GM19238 (cell line): ENCODE measurements around the gene AVEN.

ENCODE experiments used
- DNase-seq: peaks from one replicate; pipeline ENCODE4 v3.0.0; 2011; ENCODE audit warnings: low spot score; ENCODE audit not compliant: insufficient read length

AVEN gene

DNA sequence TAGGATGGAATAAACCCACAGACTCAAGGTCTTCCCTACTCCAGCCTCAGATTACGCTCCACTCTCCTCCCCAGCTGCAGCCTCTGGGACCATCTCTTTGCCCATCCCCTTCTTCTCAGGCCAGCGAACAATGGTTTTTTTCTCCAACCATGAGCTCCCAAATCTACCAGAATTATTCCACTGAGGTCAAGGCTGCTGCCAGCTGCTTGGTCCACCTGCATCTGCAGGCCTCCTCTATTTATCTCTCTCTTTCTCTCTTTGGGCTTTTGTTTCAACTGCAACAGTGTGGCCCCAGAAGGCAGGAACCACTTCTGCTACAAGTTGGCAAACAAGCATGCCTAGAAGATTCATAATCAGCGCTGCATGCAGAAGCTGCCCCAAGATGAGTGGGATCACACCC, 51.6 kb downstream of the AVEN start:
- DNase-seq = no peak

DNA sequence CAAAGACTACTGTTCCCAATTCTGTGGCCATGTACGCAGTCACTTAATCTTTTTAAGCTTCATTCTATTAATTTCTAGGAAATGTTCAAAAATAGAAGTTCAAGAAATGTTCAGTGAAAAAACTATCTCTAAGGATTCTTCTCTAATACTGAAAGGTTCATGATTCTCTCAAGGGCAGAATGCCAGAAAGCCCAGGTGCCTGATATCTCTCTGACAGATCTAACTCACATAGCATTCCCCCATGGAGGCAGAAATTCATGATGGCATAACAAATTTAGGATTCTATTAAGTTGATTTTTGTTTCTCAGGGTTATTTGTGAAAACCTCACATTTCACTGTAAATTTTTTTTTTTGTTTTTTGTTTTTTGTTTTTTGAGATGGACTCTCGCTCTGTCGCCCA, 53.3 kb downstream of the AVEN start:
- DNase-seq = no peak

DNA sequence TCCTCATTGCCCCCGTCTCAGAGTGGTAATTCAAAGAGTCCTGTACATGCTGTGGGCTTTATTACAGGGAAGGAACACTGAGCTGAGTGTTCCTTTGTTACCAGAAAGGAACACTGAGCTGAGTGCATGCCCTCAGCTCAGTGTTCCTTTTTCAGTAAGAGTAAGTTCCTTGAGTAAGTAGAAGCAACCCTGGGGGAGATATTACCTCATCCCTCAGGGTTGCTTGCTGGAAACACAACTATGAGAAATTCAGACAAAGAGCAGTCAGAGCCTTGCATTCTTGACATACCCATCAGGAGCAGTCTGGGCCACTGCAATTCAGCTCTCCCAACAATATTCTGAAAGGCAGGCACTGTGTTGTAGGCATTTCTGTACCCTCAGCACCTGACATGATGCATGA, 53.7 kb downstream of the AVEN start:
- no peak for DNase-seq

DNA sequence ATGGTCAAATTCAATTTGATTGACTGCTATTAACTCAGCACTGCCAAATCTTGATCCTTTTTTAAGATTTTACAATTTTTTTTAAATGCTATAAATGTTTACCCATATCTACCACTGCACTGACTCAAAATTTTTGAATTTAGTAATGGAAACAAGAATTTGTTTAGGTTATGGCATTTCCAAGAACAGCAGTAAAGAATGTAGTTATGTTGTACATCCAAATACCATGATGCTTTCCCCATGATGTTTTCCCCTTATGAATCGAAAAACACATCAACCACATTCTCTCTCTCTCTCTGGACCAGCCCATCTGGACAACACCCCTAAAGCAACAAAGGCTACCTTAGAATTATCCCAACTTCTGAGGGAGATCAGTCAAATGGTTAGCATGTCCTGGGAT, 56.5 kb downstream of the AVEN start:
- DNase-seq = no peak

DNA sequence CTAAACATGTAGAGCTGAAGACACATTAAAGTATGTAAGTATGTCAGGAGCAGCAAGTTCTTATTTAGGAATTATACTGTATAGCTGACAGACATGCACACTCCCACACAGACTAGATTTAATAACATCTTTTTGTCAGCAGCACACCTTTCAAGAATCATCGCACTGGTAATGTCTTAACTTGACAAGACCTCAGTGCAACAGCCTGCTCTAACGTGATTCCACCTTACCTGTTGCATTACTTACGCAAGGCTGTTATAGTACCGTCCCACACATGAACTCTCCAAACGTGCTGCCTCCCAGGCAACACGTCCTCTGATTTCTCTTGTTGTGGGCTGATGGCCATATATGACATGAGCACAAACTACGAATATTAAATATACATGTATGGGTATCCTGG, 58.8 kb downstream of the AVEN start:
- no peak for DNase-seq

DNA sequence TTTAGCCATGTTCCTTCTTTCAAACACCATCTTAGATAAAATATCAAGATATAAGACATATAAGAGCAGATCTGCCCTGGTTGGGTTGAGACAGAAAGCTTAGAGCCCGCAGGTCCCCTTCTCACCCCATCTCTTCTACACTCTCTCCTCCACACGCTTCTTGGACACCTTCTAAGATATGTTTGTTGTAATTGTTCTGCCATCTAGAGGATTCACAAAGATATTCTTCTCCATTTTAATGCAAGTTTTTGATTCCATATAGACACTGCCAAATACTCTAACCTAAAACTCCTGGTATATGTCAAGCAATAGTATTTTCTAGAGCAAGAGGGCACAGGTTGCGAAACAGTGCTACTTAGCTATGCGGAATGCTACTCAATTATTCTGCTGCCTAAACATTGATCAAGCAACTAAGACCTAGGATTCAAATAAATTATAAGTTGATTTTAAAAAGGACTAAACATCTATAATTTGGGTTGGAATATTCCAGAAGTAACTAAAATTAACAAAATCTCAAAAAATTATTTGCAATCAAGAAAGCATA, 63.9 kb downstream of the AVEN start:
- no peak for DNase-seq

DNA sequence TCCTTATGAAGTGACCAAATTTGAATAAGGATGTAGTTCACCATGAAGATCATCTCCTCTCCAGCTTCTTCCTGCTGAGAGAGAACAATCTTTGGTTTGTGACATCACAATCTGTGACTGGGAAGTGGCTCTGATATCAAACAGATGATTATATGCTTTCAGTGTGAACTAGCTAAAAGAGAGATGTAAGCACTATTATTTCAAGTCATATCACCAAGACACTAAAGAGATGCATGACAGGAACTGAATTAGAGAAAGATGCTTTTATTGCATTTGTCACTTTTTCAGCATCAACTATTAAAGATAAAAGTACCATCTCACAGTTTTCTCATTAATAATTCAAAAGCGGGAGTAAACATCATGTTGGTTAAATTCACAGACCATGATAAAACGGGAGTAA, 67.2 kb downstream of the AVEN start:
- DNase-seq = no peak

DNA sequence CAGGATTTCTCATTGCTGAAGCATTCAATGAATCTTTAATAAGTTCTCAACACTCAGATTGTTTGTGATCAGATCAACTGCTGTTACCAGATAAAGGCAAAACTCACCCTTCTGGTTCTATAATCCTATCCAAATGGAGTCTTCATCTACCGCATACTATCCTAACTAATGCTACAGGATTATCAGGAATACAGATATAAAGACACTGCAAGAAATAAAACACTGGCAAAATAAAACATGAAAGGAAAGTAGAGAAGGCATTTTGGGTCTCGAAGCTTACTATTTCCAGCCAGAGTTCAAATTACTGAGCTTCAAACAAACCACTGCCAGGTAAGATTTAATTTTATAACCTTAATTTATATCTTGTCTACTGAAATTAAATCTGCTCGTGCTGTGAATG, 70.2 kb downstream of the AVEN start:
- DNase-seq = no peak

DNA sequence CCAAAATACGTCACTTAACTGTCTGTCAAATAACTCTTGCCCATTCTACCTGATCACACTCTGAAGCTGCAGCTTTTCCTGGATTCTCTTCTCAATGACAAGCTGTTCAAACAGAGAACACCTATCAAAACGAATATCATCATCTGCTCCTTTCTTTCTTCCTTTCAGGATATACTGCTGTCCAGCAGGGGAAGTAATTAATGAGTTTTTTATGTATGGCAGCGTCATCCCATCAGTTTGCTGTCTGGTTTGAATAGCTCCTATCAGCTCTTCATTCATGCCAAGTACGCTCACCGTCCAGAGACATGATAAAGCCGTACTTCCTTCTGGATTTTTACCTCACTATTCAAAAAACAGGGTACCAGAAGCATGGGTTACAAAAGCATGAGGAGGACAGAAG, 70.8 kb downstream of the AVEN start, which contains the start of gene CHRM5:
CHRM5 (plus strand) TSS at position 274 of the 400 bp plus-strand sequence. CDS start 94,221 bp downstream, outside the sequence.
- DNase-seq = no peak

DNA sequence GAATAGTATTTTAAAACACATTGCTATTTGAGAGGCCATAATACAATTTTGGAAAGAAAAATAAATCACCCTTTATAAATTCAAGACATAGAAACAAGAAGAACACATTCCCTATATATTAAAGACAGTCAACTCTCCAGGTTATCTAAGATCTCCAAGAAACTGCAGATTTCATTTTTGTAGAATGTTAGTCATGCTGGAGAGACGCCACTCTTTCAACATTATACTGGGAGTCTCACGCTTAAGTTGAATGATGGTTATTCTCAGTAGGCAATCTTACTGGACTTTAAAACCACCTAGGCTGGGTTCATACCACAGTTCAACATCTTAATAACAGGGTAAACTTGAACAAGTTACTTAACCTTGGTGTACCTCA, 74.4 kb downstream of the AVEN start:
- no peak for DNase-seq

DNA sequence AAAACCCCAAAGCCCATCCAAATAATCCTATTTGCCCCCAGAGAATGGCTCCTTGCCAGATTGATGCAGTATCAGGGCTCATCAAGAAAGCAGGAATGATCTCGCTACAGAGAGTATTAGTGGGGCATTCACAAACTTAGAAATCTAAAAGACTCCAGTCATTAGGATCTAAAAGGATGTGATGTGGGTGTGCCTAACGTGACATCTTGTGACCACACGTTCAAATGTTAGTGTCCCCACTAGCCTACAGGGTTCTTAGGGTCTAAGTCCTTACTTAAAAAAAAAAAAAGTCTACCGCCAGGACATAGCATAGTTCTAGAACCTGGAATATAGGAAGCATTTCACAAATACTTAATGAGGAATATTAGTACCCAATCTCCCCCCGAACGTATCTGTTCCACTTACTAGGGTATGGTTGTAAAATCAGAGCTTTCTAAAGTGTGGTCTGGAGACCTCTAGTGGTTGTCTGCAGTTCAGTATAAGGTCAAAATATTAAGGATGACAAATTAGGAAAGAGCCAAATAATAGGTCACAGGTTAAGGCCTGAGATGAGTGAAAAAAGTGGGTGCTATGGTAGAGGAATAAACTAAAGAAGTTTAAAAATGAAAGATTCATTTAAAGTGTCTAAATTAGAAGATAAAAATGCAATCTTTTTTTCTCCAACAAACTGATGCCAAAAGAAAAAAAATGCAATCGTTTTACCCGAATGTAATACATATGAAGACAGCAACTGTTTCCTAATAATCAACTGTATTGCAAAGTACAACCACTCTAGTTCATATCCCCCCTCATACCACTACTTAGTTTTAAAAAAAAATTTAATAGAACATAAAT, 75.0 kb downstream of the AVEN start:
- peak; percentile 4 for DNase-seq

DNA sequence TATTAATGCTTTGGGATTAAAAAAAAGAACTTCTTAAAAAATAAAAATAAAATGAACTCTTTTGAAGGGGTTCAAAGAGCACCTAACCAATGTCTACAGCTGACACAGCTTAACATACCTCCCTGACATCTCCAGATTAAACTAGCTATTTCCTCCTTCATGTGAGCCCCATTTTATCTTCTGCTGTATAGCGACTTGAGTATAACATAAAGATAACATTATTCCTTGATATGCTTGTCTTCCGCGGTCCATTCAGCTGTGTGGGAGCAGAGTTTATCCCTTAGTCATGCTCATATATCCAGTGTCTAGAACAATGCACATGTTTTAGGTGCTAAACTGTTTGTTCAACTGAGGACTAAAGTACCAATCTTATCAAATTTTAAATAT, 78.5 kb downstream of the AVEN start:
- no peak for DNase-seq

DNA sequence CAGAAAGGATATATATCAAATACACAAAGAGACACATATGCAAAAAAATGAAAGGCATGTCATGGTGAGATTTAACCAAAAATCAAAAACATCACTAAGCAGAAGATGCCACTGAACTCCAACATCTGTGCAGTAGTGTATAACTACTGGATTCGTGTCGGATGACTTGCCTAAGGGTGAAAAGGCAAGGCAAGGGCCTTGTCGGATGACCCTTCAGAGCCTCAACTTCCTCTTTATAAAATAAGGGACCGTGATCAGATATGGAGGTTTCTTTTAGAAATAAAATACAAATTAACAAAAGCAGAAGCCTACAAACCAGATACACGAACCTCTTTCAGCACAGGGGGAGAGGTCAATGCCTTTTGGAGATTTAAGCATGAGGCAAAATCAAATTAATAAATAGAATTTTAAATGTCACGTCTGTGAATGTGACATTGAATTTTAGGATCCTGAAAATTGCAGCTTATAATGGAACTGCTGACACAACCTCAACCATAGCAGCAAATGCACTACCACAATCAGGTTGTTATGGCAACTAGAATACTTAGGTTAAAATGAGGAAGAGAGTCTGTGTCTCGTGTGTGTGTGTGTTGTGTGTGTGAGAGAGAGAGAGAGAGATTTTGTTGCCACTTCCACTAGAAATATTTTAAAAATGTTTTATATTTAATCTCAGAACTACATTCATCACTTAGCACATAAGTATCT, 79.0 kb downstream of the AVEN start:
- no peak for DNase-seq

DNA sequence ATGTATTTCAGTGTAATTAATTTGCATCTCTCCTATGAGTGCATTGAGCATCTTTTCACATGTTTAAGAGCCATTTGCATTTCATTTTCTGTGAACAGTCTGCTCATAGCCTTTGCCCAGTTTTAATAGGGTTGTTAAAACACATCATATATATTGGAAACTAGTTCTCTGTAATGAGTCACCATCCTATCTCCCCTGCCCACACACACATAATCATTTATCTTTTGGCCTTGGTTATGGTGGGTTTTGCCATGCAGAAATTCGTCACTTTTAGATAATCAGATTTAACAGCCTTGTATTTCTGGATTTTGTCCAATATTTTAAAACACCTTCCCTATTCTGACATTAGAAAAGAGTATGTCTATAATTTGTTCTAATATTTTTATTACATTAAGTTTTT, 82.6 kb downstream of the AVEN start:
- no peak for DNase-seq

DNA sequence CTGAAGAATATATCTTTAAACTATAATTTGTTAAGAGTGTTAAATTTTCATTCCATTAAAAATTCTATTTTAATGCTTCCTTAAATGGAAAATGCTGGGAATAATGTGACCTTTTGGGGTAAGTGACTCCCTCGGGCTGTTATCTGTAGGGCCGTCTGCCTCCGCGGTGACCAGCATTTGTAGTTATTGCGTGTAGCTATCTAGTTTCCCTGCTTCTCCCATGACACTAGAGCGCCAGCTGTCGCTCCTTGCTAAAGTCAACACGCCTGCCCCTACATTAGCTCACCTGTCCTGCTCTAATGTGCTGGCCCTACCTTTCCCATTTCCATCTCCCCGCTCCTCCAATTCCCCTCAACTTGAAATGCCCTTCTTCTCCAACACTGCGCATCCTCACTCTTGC, 83.1 kb downstream of the AVEN start:
- DNase-seq = no peak

DNA sequence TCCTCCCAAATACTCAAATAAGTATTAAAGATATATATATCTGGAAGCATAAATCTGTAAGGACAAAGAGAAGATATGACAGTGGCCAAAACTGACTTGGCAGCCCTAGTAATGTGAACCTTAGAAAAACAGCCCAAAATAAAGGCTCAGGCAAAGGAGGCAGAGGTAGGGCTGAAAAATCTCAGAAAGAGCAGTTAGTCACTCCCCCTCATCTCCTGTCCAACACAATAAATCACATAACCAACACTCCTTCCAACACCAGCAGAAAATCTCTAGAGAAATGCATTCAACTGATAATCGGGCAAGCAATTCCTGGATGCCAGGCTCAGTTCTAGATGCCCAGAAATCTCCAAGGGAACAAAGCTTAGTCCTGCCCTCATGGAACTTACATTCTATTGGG, 92.9 kb downstream of the AVEN start:
- no peak for DNase-seq

DNA sequence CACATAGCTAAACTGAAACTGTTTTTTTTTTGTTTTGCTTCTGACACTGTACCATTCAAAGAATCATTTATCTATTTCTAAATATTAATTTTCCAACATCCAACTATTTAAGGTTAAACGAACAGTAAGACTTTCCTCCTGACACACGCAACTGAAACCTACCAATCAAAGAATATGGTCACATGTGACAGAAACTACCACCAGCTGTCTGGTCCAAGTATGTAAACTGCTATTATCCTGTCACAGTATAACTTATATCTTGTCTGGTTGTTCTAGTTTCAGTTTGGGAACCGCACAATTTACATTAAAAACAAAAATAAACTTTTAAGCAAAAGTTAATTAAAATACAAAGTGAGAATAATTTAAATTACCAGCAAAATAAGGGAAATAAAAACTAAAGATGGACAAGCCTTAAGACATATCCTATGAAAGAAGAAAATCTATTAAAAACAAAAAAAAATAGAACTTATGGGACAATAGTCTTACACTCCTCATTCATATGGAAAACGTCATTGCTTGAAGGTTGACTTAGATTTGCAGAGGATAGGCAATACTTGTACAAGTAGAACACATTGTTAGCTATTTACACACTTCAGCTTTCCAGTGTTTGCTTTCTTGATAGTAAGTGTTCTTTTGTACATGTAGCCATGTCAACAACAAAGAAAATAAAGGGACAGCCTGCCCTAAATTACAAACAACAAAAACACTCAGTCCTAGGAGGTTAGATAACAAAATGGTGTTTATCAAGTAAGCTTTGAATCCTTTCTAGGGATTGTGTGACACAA, 97.5 kb downstream of the AVEN start:
- DNase-seq = no peak

DNA sequence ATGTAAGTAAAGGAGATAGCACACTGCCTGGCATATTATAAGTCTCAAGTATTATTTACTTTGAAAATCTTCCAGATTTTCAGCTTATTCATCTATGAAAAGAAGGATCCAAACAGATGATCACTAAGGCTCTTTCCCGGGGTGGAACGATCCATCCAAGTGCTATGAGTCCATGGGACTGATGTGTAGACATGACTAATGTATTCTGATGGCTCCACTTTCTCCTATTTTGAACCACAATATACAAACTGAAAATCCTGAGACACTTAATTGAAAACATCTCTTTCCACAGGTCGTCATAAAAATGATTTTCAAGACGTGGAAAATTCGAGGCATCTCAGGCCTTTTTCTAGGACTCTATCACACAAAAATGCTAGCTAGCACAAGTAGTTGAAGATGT, 104.1 kb downstream of the AVEN start:
- DNase-seq = no peak

DNA sequence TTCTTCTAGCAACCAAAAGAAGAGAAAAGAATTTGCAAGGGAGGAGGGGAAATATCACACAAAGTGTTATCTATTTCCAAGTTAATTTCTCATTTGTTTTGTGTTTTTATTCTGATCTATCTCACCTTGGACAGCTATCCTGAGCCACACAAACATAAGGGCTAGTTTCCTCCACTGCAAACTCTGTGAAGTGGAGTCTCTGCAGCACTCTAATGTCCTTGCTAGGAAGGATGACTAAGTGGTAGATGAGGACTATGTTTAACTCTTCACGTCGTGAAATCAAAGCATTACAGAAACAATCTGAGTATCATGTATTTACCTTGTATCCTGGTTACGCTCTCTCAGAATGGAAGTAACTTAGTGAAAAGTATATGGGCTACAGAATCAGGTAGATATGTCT, 104.6 kb downstream of the AVEN start:
- no peak for DNase-seq

DNA sequence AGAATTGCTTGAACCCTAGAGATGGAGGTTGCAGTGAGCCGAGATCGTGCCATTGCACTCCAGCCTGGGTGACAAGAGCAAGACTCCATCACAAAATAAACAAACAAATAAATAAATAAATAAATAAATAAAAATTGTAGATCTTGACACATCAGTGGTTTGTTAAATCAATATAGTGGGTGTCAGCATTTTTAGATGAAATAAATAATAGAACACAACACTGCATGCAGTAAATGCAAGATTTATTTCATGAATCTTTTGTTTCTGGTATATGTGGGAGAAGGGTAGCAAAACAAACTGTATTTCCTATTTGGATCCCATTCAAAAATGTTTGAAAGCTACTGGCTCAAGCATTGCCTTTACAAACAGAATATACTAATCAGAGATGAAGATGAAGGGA, 106.3 kb downstream of the AVEN start:
- DNase-seq = no peak

DNA sequence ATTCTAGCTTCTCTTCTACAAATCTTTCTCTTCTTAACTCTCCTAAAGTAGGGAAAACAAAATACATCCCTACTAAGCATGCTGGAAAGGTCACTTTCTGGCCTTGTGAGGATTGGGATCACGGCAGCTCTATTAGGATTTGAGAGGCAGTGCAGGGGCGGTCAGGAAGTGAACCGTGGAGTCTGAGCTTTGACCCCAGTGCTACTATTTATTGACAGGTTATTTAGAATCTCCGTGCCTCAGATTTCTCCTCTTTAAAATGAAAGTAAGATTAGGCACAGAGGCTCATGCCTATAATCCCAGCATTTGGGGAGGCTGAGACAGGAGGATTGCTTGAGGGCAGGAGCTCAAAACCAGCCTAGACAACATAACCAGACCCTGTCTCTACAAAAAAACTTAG, 112.7 kb downstream of the AVEN start:
- no peak for DNase-seq

DNA sequence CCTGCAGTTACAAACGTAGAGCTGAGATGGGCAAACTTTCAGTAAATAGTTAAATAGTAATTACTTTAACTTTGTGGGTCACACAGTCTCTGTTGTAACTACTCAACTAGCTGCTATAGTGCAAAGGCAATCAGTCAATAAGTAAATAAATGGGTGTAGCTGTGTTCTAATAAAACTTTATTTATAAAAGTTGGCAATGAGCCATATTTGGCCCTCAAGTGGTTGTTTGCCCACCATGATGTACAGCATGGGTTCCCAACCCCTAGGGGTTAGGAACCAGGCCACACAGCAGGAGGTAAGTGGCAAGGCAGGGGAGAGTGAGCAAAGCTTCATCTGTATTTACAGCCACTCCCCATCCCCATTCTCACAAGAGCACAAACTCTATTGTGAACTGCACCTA, 115.6 kb downstream of the AVEN start:
- no peak for DNase-seq
